ENCODE results near the gene IL36A.

GRCh38 chr2:113027691-113028090 is 22.4 kb downstream of the IL36A start:
- no peak for TF ChIP-seq MXI1 (IDR thresholded peaks at IDR 0.05; ENCODE audit: low read depth, low read length)
- TF ChIP-seq USF2 (IDR thresholded peaks at IDR 0.05; ENCODE audit: borderline replicate concordance, low read depth, low read length): no peak
- no peak for TF ChIP-seq POLR2AphosphoS5 (IDR thresholded peaks at IDR 0.05; ENCODE audit: low read depth, low read length)
- no peak for TF ChIP-seq CTCF (IDR thresholded peaks at IDR 0.05)
